AG09309 (cell line): ENCODE results near the gene SLC41A3.
"Not testable (repeated sequence)": the region's sequence is repeated elsewhere in the genome, so short reads cannot be mapped to it uniquely, and the experiment has no call there.

Experiments used
- DNase-seq: peaks from one replicate; pipeline ENCODE4 v3.0.0-alpha.2; 2010; ENCODE audit warnings: low read depth
- H3K4me3 ChIP-seq: 2 replicates; pipeline ENCODE4 v1.5.1; 2011; ENCODE audit warnings: mild to moderate bottlenecking, low read depth, low read length, moderate library complexity; ENCODE audit not compliant: control insufficient read depth
- CTCF ChIP-seq: IDR thresholded peaks from 2 replicates; pipeline ENCODE4 v1.5.1; 2011; ENCODE audit warnings: mild to moderate bottlenecking, low read depth, low read length, inconsistent platforms; ENCODE audit not compliant: insufficient read depth, control insufficient read depth; ENCODE audit errors: missing control alignments

The SLC41A3 gene

GRCh38 chr3:126002189-126002588 is 81.7 kb downstream of the SLC41A3 start:
- TF ChIP-seq CTCF = no peak
- no peak for DNase-seq

GRCh38 chr3:125996751-125997150 is 87.2 kb downstream of the SLC41A3 start:
- DNase-seq, H3K4me3 ChIP-seq: not testable (repeated sequence)

More at GRCh38 chr3:126002189-126002588, 81.7 kb downstream of the SLC41A3 start:
- H3K4me3 ChIP-seq = no peak overlapping the region

GRCh38 chr3:125990253-125990970 is 93.5 kb downstream of the SLC41A3 start:
- peak overlapping the region; percentile 51 for H3K4me3 ChIP-seq
- no peak for TF ChIP-seq CTCF
- no peak for DNase-seq

GRCh38 chr3:125984951-125985350 is 99.0 kb downstream of the SLC41A3 start:
- not testable (repeated sequence) for H3K4me3 ChIP-seq, DNase-seq

- not testable (repeated sequence) for H3K4me3 ChIP-seq, DNase-seq
Measured at GRCh38 chr3:125977104-125977503, 106.8 kb downstream of the SLC41A3 start.

- DNase-seq, H3K4me3 ChIP-seq: not testable (repeated sequence)
Measured at GRCh38 chr3:125976003-125976390, 107.9 kb downstream of the SLC41A3 start.

- not testable (repeated sequence) for DNase-seq
Measured at GRCh38 chr3:125975245-125976002, 108.5 kb downstream of the SLC41A3 start.

GRCh38 chr3:125971997-125972944 is 111.7 kb downstream of the SLC41A3 start:
- H3K4me3 ChIP-seq = peak overlapping the region; percentile 18
- DNase-seq = not testable (repeated sequence)
- peak; percentile 63 for TF ChIP-seq CTCF

More at GRCh38 chr3:125975245-125976002, 108.5 kb downstream of the SLC41A3 start:
- not testable (repeated sequence) for H3K4me3 ChIP-seq

GRCh38 chr3:125968701-125969592 is 115.0 kb downstream of the SLC41A3 start, which contains the start of gene ROPN1B:
TSS of gene ROPN1B (plus strand) at chr3:125969178. CDS start at chr3:125972055, 2,877 bp downstream.
- not testable (repeated sequence) for DNase-seq, H3K4me3 ChIP-seq

- not testable (repeated sequence) for DNase-seq, H3K4me3 ChIP-seq
Measured at GRCh38 chr3:125968121-125968520, 115.8 kb downstream of the SLC41A3 start.
